GM12892 (cell line): ENCODE results near the gene DLL4.

Experiments
- DNase-seq: peaks from one replicate; pipeline ENCODE4 v3.0.0; 2011; ENCODE audit not compliant: insufficient read length
- FAIRE-seq: peaks from 2 replicates; lab custom pipeline; 2011; peaks lifted over from hg19 to GRCh38; lab: Jason Lieb, UNC
- POLR2A ChIP-seq: IDR thresholded peaks from 2 replicates; pipeline ENCODE4 v1.6.1; 2011; ENCODE audit warnings: low read depth, low read length, control low read depth
- POLR2AphosphoS5 ChIP-seq: IDR thresholded peaks from 2 replicates; pipeline ENCODE4 v1.6.1; 2011; ENCODE audit warnings: low read depth, low read length, control low read depth
- TAF1 ChIP-seq: IDR thresholded peaks from 2 replicates; pipeline ENCODE4 v1.6.1; 2011; ENCODE audit warnings: low read depth, mild to moderate bottlenecking, control low read depth, low read length, borderline replicate concordance

The DLL4 gene

GRCh38 chr15:40909662-40910630 lies 19.2 kb upstream of the DLL4 start:
- DNase-seq (no peak), FAIRE-seq (no peak)
- TF ChIP-seq TAF1: no peak
- TF ChIP-seq POLR2AphosphoS5: no peak
- TF ChIP-seq POLR2A: no peak

DNA sequence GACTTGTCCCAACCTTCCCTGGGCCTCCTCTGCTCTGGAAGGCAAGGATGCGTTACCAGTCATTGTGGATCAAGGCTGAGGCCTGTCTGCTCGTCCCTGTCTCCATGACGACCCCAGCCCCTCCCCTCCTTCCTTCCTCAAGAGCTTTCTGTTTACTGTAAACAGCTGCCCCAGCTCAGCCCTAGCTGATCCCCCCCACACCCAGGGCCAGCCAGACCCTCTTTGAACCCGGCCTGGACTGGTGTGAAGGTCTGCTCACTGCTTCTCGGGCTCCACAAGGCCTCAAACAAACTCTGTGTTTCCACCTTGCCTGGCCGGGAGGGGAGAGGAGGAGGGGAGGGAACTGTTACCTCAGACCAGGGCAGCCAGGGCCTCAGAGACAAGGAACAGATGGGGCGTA lies 18.0 kb upstream of the DLL4 start:
- FAIRE-seq: no peak
- no peak for DNase-seq
- no peak for TF ChIP-seq TAF1
- TF ChIP-seq POLR2A: no peak
- TF ChIP-seq POLR2AphosphoS5: no peak

GRCh38 chr15:40911693-40912092 lies 17.4 kb upstream of the DLL4 start:
- TF ChIP-seq POLR2AphosphoS5: no peak
- no peak for TF ChIP-seq TAF1
- no peak for TF ChIP-seq POLR2A
- DNase-seq (no peak), FAIRE-seq (no peak)

DNA sequence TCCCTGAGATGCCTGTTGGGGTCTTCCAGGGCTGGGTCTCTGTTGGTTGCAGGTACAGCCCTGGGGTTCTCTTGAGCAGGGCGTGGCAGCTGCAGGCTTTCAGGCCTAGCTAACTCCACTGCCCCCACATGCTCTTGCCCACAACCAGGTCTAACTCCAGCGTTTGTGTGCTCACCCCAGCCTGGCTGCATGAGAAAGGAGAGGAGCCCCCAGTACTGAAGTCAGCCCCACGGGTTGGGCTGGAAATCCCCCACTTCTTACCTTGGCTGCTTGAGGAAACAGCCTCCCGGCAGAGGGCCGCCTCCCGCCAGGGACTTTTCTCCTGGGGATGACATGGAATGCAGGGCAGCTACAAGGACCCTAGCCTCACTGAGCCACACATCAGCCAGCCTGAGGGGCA lies 16.7 kb upstream of the DLL4 start:
- FAIRE-seq (no peak), DNase-seq (no peak)
- no peak for TF ChIP-seq POLR2A
- no peak for TF ChIP-seq TAF1
- TF ChIP-seq POLR2AphosphoS5: no peak

- DNase-seq: no peak
- FAIRE-seq: peak; percentile 44
- TF ChIP-seq TAF1 (no peak), POLR2AphosphoS5 (no peak; the same call in 1 of the 2 replicates), POLR2A (no peak)
These were observed 15.1 kb upstream of the DLL4 start for GRCh38 chr15:40914013-40914412.

DNA sequence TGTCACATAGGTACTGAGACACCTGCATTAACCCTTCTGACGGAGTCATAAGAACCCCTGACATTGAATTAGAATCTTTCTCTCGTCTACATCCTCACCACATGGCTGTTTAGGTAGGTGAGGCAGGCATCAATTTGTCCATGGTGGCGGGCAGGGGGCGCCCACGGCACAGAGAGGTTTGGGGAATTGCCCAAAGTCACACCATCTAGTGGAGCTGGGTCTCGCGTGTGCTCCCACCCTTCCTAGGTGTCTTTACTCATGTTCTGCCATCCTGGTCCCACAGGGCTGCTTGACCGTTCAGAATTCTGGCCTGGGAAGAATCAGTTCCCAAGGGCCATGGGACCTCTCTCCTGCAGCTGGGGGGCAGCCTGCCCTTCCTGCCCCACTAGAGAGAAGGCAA lies 14.7 kb upstream of the DLL4 start:
- peak; percentile 17 for FAIRE-seq
- TF ChIP-seq POLR2A: no peak
- TF ChIP-seq TAF1: no peak
- TF ChIP-seq POLR2AphosphoS5: no peak
- DNase-seq: no peak

DNA sequence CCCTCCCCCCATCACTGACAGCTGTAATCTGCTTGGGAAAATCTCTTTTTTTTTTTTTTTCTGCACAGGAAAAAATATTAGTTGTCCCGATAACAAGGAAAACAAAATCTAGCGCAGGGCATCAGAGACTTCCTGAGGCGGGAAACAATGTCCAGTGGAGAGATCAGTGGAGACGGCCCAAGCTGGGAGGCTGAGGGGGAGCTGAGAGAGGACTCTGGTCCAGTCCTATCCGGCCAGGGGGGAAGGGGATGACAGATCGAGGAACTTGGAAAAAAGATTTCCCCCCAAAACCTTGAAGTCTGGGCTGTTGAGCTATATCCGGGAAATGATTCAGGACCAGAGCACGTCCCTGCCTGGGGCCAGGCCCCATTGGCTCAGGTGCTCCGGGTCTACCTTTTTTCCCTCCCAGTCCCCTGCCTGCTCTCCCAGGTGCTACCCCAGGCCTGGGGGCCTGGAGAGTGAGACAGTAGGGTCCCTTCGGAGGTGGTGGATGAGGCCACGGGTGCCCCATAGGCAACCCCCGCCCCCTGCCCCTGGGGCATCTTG lies 14.0 kb upstream of the DLL4 start:
- TF ChIP-seq POLR2A (no peak), TAF1 (no peak), POLR2AphosphoS5 (no peak)
- FAIRE-seq (no peak), DNase-seq (no peak)

GRCh38 chr15:40915679-40916078 lies 13.5 kb upstream of the DLL4 start:
- FAIRE-seq: no peak
- TF ChIP-seq POLR2AphosphoS5: no peak
- DNase-seq: no peak

DNA sequence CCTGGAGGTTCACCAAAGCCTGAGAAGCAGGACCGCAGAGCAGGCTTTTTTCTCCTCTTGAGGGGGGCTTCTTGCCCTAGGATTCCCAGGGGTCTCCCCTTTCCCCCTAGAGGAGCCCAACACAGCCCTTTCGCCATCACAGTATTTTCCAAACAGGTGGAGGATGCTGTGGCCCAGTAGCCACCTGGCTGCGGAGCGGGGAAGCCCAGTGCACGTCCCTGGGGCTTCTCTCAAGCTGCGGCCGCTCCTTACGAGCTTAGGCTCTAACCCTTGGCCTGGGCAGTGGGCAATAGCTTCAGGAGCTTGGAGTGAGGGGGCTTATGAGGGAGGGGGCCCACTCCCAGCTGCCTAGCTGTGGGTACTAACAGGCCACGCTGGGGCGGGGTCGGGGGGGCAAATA lies 11.6 kb upstream of the DLL4 start:
- FAIRE-seq (no peak), DNase-seq (no peak)
- no peak for TF ChIP-seq POLR2AphosphoS5
- TF ChIP-seq TAF1: no peak
- no peak for TF ChIP-seq POLR2A

- FAIRE-seq (no peak), DNase-seq (no peak)
- TF ChIP-seq POLR2A (no peak), POLR2AphosphoS5 (no peak), TAF1 (no peak)
These were observed 10.9 kb upstream of the DLL4 start for GRCh38 chr15:40918146-40918798.

- TF ChIP-seq TAF1: no peak
- TF ChIP-seq POLR2AphosphoS5: no peak
- no peak for TF ChIP-seq POLR2A
- DNase-seq (no peak), FAIRE-seq (no peak)
These were observed 10.2 kb upstream of the DLL4 start for GRCh38 chr15:40918799-40919392.
